ENCODE data around the gene MOB3C.

DNA sequence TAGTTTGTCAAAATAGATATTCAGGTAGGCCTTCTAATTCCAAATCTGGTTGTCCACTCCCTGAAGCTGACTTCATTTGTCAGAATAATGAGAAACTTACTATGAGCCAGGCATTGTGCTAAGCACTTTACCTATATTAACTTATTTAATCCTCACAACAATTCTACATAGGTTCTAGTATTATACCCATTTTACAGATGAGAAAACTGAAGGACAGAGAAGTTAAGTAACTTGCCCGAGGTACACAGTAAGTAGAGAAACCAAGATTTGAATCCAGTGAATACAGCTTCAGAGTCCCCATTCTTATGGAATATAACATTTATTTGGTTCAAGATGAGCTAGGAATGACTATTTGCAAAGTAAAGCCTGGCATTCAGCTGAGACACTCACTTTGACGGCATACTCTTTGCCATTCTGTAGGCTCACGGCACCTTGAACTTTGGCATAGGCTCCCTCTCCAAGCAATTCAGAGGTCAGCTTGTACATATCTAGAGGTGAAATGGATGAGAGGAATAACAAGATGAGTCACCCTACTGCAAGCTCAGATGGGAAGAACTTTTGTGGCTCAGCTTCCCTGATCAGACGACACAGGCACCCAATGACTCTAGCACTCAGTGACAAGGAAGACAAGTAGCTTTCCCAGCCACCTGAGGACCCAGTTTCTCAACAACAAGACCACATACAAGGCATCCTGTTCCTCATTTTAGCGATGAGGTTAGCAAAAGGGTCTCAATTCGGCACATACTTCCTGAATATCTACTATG is 36.3 kb downstream of the MOB3C start:
- TF ChIP-seq, protein P1, sequence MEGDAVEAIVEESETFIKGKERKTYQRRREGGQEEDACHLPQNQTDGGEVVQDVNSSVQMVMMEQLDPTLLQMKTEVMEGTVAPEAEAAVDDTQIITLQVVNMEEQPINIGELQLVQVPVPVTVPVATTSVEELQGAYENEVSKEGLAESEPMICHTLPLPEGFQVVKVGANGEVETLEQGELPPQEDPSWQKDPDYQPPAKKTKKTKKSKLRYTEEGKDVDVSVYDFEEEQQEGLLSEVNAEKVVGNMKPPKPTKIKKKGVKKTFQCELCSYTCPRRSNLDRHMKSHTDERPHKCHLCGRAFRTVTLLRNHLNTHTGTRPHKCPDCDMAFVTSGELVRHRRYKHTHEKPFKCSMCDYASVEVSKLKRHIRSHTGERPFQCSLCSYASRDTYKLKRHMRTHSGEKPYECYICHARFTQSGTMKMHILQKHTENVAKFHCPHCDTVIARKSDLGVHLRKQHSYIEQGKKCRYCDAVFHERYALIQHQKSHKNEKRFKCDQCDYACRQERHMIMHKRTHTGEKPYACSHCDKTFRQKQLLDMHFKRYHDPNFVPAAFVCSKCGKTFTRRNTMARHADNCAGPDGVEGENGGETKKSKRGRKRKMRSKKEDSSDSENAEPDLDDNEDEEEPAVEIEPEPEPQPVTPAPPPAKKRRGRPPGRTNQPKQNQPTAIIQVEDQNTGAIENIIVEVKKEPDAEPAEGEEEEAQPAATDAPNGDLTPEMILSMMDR (IDR thresholded peaks at IDR 0.05): no peak
- TF ChIP-seq EZH2 (IDR thresholded peaks at IDR 0.05) (no peak), EZH2phosphoT487 (IDR thresholded peaks at IDR 0.05) (no peak)

All from neural progenitor cell (in vitro differentiated cells).